ENCODE measurements around the gene TTC21B.

The TTC21B gene

DNA sequence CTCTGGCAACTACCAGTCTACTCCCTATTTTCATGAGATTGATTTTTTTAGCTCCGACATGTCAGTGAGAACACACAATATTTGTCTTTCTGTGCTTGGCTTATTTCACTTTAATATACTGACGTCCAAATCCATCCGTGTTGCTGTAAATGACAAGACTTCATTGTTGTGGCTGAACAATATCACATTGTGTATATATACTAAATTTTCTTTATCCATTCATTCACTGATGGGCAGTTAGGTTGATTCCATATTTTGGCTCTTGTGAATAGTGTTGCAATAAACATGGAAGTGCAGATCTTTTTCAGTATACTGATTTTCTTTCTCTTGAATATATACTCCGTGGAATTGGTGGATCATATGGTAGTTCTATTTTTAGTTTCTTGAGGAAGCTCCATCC, 5.8 kb upstream of the TTC21B start:
- no peak for TF ChIP-seq EP300 (IDR thresholded peaks at IDR 0.05; ENCODE audit: borderline replicate concordance)
- TF ChIP-seq EGR1 (IDR thresholded peaks at IDR 0.05): no peak
- no peak for TF ChIP-seq ZBTB7A (IDR thresholded peaks at IDR 0.05; ENCODE audit: low read depth)
- TF ChIP-seq, protein P1, sequence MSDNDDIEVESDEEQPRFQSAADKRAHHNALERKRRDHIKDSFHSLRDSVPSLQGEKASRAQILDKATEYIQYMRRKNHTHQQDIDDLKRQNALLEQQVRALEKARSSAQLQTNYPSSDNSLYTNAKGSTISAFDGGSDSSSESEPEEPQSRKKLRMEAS (IDR thresholded peaks at IDR 0.05): no peak
- no peak for TF ChIP-seq TEAD4 (IDR thresholded peaks at IDR 0.05)
- no peak for TF ChIP-seq FOXM1 (IDR thresholded peaks at IDR 0.05; ENCODE audit: borderline replicate concordance, low read depth)
- TF ChIP-seq YY1 (IDR thresholded peaks at IDR 0.05; ENCODE audit: low read depth): no peak
- no peak for TF ChIP-seq CREB1 (IDR thresholded peaks at IDR 0.05; ENCODE audit: low read depth)
- TF ChIP-seq TAF1 (IDR thresholded peaks at IDR 0.05; ENCODE audit: low read depth): no peak
- TF ChIP-seq, protein P2, sequence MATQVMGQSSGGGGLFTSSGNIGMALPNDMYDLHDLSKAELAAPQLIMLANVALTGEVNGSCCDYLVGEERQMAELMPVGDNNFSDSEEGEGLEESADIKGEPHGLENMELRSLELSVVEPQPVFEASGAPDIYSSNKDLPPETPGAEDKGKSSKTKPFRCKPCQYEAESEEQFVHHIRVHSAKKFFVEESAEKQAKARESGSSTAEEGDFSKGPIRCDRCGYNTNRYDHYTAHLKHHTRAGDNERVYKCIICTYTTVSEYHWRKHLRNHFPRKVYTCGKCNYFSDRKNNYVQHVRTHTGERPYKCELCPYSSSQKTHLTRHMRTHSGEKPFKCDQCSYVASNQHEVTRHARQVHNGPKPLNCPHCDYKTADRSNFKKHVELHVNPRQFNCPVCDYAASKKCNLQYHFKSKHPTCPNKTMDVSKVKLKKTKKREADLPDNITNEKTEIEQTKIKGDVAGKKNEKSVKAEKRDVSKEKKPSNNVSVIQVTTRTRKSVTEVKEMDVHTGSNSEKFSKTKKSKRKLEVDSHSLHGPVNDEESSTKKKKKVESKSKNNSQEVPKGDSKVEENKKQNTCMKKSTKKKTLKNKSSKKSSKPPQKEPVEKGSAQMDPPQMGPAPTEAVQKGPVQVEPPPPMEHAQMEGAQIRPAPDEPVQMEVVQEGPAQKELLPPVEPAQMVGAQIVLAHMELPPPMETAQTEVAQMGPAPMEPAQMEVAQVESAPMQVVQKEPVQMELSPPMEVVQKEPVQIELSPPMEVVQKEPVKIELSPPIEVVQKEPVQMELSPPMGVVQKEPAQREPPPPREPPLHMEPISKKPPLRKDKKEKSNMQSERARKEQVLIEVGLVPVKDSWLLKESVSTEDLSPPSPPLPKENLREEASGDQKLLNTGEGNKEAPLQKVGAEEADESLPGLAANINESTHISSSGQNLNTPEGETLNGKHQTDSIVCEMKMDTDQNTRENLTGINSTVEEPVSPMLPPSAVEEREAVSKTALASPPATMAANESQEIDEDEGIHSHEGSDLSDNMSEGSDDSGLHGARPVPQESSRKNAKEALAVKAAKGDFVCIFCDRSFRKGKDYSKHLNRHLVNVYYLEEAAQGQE (IDR thresholded peaks at IDR 0.05; ENCODE audit: low read depth): no peak
- TF ChIP-seq CEBPB (IDR thresholded peaks at IDR 0.05): no peak
- TF ChIP-seq, protein P3, sequence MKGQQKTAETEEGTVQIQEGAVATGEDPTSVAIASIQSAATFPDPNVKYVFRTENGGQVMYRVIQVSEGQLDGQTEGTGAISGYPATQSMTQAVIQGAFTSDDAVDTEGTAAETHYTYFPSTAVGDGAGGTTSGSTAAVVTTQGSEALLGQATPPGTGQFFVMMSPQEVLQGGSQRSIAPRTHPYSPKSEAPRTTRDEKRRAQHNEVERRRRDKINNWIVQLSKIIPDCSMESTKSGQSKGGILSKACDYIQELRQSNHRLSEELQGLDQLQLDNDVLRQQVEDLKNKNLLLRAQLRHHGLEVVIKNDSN (IDR thresholded peaks at IDR 0.05): no peak
- TF ChIP-seq TCF12 (IDR thresholded peaks at IDR 0.05; ENCODE audit: low read depth): no peak

- TF ChIP-seq TCF12 (IDR thresholded peaks at IDR 0.05; ENCODE audit: low read depth): no peak
- TF ChIP-seq CREB1 (IDR thresholded peaks at IDR 0.05; ENCODE audit: low read depth): no peak
- TF ChIP-seq YY1 (IDR thresholded peaks at IDR 0.05; ENCODE audit: low read depth): no peak
- TF ChIP-seq EP300 (IDR thresholded peaks at IDR 0.05; ENCODE audit: borderline replicate concordance): no peak
- TF ChIP-seq, protein P3 (IDR thresholded peaks at IDR 0.05): no peak
- no peak for TF ChIP-seq RAD21 (IDR thresholded peaks at IDR 0.05; ENCODE audit: low read depth)
- TF ChIP-seq CEBPB (IDR thresholded peaks at IDR 0.05): no peak
- no peak for TF ChIP-seq NFIC (IDR thresholded peaks at IDR 0.05)
- TF ChIP-seq FOXM1 (IDR thresholded peaks at IDR 0.05; ENCODE audit: borderline replicate concordance, low read depth): no peak
- TF ChIP-seq, protein P2 (IDR thresholded peaks at IDR 0.05; ENCODE audit: low read depth): no peak
- no peak for TF ChIP-seq TEAD4 (IDR thresholded peaks at IDR 0.05)
- no peak for TF ChIP-seq EGR1 (IDR thresholded peaks at IDR 0.05)
- TF ChIP-seq, protein P1 (IDR thresholded peaks at IDR 0.05): no peak
- no peak for TF ChIP-seq TAF1 (IDR thresholded peaks at IDR 0.05; ENCODE audit: low read depth)
- no peak for TF ChIP-seq ZBTB7A (IDR thresholded peaks at IDR 0.05; ENCODE audit: low read depth)
These were observed 4.9 kb upstream of the TTC21B start for GRCh38 chr2:165958313-165958960.

- TF ChIP-seq CREB1 (IDR thresholded peaks at IDR 0.05; ENCODE audit: low read depth) (no peak), CEBPB (IDR thresholded peaks at IDR 0.05) (no peak), EGR1 (IDR thresholded peaks at IDR 0.05) (no peak), RAD21 (IDR thresholded peaks at IDR 0.05; ENCODE audit: low read depth) (no peak), TCF12 (IDR thresholded peaks at IDR 0.05; ENCODE audit: low read depth) (no peak), TAF1 (IDR thresholded peaks at IDR 0.05; ENCODE audit: low read depth) (no peak), NFIC (IDR thresholded peaks at IDR 0.05) (no peak), FOXM1 (IDR thresholded peaks at IDR 0.05; ENCODE audit: borderline replicate concordance, low read depth) (no peak), YY1 (IDR thresholded peaks at IDR 0.05; ENCODE audit: low read depth) (no peak)
- TF ChIP-seq, protein P3 (IDR thresholded peaks at IDR 0.05): no peak
These were observed 3.6 kb upstream of the TTC21B start for GRCh38 chr2:165957030-165957675.

- TF ChIP-seq CEBPB (IDR thresholded peaks at IDR 0.05) (no peak), TAF1 (IDR thresholded peaks at IDR 0.05; ENCODE audit: low read depth) (no peak), TCF12 (IDR thresholded peaks at IDR 0.05; ENCODE audit: low read depth) (no peak), EP300 (IDR thresholded peaks at IDR 0.05; ENCODE audit: borderline replicate concordance) (no peak), RAD21 (IDR thresholded peaks at IDR 0.05; ENCODE audit: low read depth) (no peak), TEAD4 (IDR thresholded peaks at IDR 0.05) (no peak)
- TF ChIP-seq, protein P3 (IDR thresholded peaks at IDR 0.05): no peak
These were observed 296 bp downstream of the TTC21B start for GRCh38 chr2:165953306-165953654.
